ENCODE results near the gene ANKRD18A.
"Not testable (repeated sequence)": the region's sequence is repeated elsewhere in the genome, so short reads cannot be mapped to it uniquely, and the experiment has no call there.

The ANKRD18A gene

GRCh38 chr9:38557746-38558145 is 62.6 kb downstream of the ANKRD18A start:
- in situ Hi-C loops (cut with MboI; ENCODE audit: low sequenced_read_pairs), result loop anchor here (25.0 kb wide), 1 partner anchor 105 kb away; no protein-coding TSS in a partner anchor

- in situ Hi-C loops (cut with MboI; ENCODE audit: low sequenced_read_pairs), result loop anchor here (25.0 kb wide), 1 partner anchor 107 kb away; no protein-coding TSS in a partner anchor
Measured at GRCh38 chr9:38554966-38555365, 65.4 kb downstream of the ANKRD18A start.

GRCh38 chr9:38553019-38553418 is 67.4 kb downstream of the ANKRD18A start:
- in situ Hi-C loops (cut with MboI; ENCODE audit: low sequenced_read_pairs), result loop anchor here (25.0 kb wide), 1 partner anchor 109 kb away; no protein-coding TSS in a partner anchor

- in situ Hi-C loops (cut with MboI; ENCODE audit: low sequenced_read_pairs), result not testable (repeated sequence)
Measured at GRCh38 chr9:38546497-38547163, 73.8 kb downstream of the ANKRD18A start.

- in situ Hi-C loops (cut with MboI; ENCODE audit: low sequenced_read_pairs), result not testable (repeated sequence)
Measured at GRCh38 chr9:38540535-38540934, 79.9 kb downstream of the ANKRD18A start.

GRCh38 chr9:38529317-38529716 is 91.1 kb downstream of the ANKRD18A start:
- in situ Hi-C loops (cut with MboI; ENCODE audit: low sequenced_read_pairs), result no loop called here

GRCh38 chr9:38527503-38527902 is 92.9 kb downstream of the ANKRD18A start:
- in situ Hi-C loops (cut with MboI; ENCODE audit: low sequenced_read_pairs), result no loop called here

- in situ Hi-C loops (cut with MboI; ENCODE audit: low sequenced_read_pairs), result no loop called here
Measured at GRCh38 chr9:38526591-38526990, 93.8 kb downstream of the ANKRD18A start.

- in situ Hi-C loops (cut with MboI; ENCODE audit: low sequenced_read_pairs), result no loop called here
Measured at GRCh38 chr9:38523121-38523520, 97.3 kb downstream of the ANKRD18A start.

- in situ Hi-C loops (cut with MboI; ENCODE audit: low sequenced_read_pairs), result no loop called here
Measured at GRCh38 chr9:38521762-38522161, 98.6 kb downstream of the ANKRD18A start.

All from HL-60/S4 treated with phorbol 12-myristate 13-acetate at 8.2 ng/mL for 4 days and 3 days (cell line).